Measurements from ENCODE around the gene RNF208. TPM values are rescaled to one million over a fixed set of nuclear protein-coding genes. Genes with fewer than 3 reads are reported as not detected.
A peak's percentile ranks its signal among the peaks of the same experiment; 100 is the strongest.

Gene RNF208
- polyA plus RNA-seq, 3 donors = 5.1 to 7.2 (median 5.2) TPM

DNA sequence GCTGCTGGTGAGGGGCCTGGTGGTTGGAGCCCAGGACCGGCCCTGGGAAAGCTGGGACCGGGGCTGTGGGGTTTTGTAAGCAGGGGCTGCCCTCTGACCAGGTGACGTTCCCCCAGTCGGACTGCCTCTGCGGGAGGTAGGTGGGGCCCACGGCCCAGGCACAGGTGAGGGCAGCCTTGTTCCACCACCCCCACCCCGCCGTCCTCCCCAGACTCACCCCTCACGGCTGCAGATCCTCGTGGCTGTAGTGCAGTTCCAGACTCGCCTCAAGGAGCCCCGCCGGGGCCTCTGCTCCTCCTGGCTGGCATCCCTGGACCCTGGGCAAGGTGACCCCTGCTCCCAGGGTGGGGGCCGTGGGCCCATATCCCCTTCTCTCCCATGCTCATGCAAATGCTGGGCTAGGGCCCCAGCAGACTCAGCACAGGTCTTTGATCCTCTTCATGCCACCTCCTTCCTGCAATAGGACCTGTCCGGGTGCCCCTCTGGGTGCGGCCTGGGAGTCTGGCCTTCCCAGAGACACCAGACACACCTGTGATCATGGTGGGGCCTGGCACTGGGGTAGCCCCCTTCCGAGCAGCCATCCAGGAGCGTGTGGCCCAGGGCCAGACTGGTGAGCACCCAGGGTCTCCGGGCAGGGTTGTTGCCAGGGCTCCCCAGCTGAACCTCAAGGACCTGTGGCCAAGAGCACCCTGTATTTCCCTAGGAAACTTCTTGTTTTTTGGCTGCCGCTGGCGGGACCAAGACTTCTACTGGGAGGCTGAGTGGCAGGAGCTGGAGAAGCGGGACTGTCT is 6.6 kb downstream of the RNF208 start:
- DNase-seq (ENCODE audit: low read depth in 3 of 3, low spot score in 2 of 3) = no peak

- no peak for DNase-seq (ENCODE audit: low read depth in 3 of 3, low spot score in 2 of 3)
These were observed 7.4 kb downstream of the RNF208 start for GRCh38 chr9:137214620-137215019.

DNA sequence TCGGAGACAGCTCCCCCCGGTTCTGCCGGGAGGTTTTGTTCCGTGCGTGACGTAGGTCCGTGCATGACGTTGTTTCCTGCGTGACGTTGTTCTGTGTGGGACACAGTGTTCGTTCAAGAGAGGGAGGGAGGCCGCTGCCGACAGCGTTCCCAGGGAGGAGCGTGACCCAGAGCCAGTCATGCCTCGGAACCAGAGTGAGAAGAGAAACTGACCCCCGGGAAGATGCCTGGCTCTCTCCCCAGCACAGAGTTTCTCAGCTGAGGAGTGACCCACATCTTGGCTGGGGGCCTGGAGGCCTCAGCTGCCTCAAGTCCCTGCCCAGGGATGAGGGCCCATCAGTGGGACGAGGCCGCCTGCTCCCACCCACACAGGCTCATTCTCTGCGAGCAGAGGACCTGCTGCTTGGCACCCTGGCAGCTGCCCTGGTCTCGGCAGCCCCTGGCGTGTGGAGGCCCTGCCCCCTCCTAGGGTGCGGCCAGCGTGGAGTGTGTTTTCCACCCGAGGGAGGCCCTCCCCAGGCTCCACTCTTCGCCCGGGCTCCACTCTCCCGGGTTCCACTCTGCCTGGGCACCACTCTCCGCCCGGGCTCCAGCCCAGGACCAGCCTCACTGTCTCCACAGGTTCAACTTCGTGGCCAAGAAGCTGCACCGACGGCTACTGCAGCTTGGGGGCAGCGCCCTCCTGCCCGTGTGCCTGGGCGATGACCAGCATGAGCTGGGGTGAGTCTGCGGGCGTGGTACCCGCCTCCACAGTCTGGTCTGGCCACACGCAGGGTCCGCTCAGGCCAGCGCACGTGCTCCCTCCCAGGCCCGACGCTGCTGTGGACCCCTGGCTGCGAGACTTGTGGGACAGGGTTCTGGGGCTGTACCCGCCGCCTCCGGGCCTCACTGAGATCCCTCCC is 8.6 kb downstream of the RNF208 start:
- no peak for DNase-seq (ENCODE audit: low read depth in 3 of 3, low spot score in 2 of 3)

DNA sequence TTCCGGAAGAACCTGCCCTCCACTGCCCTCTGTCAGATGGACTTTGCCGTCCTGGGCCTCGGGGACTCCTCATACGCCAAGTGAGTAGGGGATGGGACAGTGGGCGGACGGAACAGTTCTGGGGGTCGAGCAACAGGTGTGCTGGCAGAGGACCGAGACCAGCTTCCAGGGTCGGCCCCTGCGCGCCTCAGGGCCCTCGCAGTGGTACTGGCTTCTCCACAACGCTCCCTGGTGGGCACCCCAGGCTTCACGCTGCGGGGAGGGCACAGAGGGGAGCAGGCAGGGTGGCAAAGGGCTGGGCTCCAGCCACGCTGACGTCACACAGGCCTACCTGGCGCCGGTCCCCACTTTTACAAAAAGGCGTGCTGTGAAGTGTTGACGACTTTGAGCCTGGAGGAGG is 9.5 kb downstream of the RNF208 start:
- no peak for DNase-seq (ENCODE audit: low read depth in 3 of 3, low spot score in 2 of 3)

DNA sequence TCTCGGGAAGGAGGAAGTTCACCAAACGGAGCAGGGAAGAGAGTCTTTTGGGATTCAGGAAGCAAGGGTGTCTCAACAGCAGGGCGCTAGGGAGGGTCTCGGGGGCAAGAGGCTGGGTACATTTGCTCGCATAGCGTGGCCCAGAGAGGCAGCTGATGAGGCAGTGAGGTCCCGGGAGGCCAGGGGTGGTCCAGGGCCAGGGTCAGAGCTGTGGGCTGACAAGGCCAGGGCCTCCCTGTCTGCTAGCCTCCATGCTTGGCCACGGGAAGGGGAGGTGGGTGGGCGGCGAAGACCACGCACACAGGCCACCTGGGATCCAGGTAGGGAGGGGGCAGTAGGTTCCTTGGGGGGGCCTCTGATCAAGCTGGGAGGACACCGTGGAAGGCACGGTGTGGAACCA is 10.5 kb downstream of the RNF208 start:
- DNase-seq (ENCODE audit: low read depth in 3 of 3, low spot score in 2 of 3) = no peak

DNA sequence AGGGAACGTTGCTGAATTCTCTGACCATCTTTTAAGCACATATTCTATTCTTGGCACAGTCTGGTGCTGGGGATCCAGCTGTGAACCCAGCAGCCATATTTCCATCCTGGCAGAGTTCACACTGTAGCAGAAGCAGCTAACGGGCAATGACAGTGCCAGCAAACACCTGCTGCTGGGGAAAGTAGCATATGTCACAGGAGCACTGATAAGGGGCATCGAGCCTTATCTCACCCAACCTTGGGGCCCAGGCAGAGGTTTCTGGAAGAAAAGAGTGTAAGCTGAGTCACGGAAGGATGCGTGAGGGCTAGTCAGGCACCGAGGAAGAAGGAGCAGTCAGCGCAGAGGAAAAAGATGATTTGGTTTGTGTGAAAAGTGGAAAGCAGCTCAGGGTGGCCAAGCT is 15.4 kb downstream of the RNF208 start:
- DNase-seq (ENCODE audit: low read depth in 3 of 3, low spot score in 2 of 3) = no peak

GRCh38 chr9:137205126-137206069 is 16.6 kb downstream of the RNF208 start, which contains the start of the genes NDOR1 and TMEM203:
NDOR1 (plus strand) TSS chr9:137205700; CDS start chr9:137205778, 78 bp downstream.
TMEM203 (minus strand) TSS chr9:137205648; CDS start chr9:137205414, 234 bp downstream.
- DNase-seq (ENCODE audit: low read depth in 3 of 3, low spot score in 2 of 3) = peak; percentile 53 to 83 (median 78)

- no peak for DNase-seq (ENCODE audit: low read depth in 3 of 3, low spot score in 2 of 3)
These were observed 17.3 kb downstream of the RNF208 start for GRCh38 chr9:137204731-137205125.

GRCh38 chr9:137202966-137203365 is 19.1 kb downstream of the RNF208 start:
- no peak for DNase-seq (ENCODE audit: low read depth in 3 of 3, low spot score in 2 of 3)

GRCh38 chr9:137201205-137201868 is 20.7 kb downstream of the RNF208 start:
- DNase-seq (ENCODE audit: low read depth in 3 of 3, low spot score in 2 of 3) = no peak

DNA sequence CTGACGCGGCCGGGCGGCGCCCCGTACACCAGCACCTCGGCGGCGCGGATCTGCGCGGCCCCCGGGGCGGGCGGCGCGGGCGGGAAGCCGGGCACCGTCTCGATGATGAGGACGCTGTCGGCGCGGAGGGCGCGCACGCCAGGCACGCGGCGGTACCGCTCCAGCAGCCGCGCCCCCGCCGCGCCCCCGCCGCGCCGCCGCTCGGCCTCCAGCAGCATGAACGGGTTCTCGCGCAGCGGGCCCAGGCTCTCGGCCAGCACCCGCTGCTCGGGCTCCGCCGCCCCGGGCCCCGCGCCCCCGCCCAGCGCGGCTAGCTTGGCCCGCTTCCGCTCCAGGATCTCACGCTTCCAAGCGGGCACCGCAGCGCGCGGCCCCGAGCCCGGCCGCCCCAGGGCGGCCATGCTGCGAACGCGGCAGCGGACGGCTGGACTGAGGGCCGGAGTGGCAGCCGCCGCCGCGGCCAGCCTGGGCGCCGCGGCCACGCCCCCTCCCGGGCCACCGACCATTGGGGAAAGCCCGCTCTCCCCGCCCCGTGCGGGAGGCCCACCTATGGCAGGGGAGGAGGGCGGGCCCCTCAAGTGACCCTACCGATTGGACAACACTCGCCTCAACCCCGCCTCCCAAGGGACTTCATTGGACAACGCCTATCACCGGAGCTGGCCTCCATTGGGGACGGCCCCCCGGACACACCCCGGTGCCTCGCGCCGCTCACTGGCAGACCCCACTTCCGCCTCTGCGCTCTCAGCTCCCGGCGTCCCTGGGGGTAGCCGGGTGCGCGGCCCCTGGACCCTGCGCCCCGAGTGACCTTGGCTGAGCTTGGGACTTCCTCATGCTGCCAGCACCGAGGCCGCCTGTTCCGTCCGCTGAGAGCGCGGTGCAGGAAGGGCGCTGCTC is 21.5 kb downstream of the RNF208 start, which contains the start of gene TPRN:
TSS of gene TPRN (minus strand) at position 431 of the 894 bp plus-strand sequence. CDS start at position 401, 30 bp downstream.
- peak; percentile 93 to 97 (median 94) for DNase-seq (ENCODE audit: low read depth in 3 of 3, low spot score in 2 of 3)

DNA sequence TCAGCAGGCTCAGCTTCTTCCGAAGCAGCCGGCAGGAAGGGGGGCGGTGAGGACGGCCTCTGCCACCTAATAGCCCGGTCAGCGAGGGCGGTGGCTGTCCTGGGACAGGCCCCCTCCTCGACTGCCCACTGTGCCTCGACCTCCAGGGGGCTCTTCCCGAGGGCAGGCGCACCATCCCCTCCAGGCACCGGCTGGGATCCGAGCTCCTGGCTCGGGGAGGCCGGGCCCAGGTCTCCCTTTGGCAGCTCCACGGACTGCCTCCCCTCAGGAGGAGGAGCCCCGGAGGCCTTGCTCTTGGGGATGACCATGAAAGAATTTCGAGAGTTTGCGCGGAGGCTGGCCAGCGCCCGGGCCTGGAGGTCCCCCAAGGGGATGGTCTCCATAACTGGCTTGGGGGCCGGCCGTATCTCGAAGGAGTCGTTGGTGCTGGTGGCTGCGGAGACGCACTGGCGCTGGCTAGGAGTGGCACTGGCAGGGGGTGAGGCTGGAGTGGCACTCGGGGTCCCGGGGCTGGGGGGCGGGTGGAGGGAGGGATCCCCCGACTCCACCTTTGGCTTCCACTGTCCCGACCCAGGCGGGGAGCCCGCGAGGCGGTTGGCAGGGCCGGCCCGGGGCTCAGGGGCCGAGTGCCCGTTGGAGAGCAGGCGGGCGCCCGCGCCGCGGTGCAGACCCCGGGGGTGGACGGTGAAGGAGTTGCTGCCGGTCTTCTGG is 22.5 kb downstream of the RNF208 start:
- no peak for DNase-seq (ENCODE audit: low read depth in 3 of 3, low spot score in 2 of 3)

DNA sequence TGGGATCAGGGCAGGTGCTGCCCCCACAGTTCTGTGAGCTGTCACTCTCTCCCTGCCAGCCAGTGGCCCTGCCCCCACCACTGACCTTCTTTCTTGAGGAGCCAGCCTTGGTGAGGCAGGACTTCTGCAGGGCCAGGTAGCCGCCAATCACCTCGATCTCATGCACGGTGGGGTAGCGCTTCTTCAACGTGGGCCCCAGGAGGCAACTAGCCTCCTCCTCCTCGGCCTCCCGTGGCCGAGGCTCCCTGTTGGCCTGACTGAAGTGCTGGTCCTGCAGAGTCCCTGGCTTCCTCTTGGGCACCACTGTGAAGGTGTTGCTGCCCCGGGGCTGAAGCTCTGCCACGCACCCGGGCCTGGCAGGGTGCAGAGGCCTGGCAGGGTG is 23.1 kb downstream of the RNF208 start:
- no peak for DNase-seq (ENCODE audit: low read depth in 3 of 3, low spot score in 2 of 3)

DNA sequence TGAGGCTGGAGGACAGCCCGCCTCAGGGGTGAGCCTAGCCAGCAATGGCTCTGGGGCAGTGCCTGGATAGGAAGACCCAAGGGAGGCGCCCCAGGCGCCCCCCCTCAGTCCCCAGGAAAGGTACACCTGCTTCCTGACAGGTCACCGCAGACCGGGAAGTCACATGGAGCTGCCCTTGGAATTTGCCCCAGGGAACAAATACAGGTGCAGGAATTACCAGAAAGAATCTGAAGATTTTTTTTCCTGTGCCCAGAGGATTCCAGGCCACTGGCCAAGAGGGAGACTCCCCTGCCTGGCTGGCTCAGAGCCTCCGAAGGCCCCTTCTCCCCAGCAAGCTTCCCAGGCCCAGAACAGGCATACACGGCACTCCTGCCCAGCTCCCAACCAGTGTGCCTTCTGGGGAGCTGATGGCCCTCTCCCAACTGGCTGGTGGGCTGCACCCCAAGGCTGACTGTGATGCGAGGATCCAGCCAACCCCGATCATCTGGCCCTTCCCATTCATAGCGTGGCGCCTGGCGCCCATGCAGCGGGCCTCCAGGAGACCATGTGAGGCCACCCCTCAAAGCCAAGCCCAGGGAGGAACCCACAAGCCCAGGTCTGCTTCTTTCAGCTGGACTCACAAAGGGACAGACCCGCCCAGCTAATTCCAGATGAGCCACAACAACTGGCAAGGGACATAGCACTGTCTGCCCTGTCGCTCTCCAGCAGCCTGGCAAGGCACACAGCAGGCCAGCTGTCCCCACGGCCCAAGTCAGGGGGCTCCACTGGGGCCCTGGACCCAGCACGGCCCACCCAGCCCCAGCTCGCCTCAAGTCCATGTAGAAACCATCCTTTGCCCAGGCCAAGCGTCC is 23.8 kb downstream of the RNF208 start:
- no peak for DNase-seq (ENCODE audit: low read depth in 3 of 3, low spot score in 2 of 3)

GRCh38 chr9:137195525-137196220 is 26.4 kb downstream of the RNF208 start:
- no peak for DNase-seq (ENCODE audit: low read depth in 3 of 3, low spot score in 2 of 3)

DNA sequence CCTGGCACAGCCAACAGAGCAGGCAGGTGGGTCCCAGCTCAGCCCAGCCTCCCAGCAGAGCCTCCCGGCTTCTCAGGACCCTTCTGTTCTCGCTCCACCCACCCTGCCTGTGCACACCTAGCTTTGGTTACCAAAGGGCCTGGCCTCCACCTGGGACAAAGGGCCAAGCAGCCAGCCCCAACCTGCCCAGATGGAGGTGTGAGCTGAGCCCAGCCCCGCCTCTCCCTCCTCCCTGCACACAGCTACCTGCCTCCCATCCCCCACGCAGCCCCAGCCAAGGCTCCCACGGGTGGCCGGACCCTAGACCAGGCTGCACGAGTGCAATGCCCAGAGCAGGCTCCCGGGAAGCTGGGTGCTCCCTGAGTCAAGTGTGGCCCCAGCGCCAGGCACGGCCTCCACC is 27.1 kb downstream of the RNF208 start:
- DNase-seq (ENCODE audit: low read depth in 3 of 3, low spot score in 2 of 3) = no peak

DNA sequence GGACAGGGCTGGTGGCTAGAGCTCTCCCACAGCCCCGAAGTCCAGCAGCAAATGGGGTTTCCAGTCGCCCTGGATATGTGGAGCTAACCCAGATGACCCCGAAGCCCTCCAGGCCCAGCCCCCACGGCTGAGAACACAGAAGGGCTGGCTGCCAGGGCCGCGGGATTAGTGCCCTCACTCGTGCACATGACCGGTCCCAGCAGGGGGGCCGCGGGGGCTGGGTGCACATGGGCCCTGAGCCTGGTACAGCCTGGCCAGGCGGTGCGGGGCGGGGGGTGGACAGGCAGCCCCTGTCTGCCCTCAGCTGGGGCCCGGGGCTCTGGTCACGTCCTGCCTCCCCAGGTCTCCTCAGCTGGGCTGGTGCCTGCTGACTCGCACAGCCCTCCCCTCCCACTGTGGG is 27.7 kb downstream of the RNF208 start:
- DNase-seq (ENCODE audit: low read depth in 3 of 3, low spot score in 2 of 3) = no peak

Measured in right renal cortex interstitium (tissue), 3 donors.